NCI-H1417 (cell line): ENCODE results near the gene NHS.
A peak's percentile ranks its signal among the peaks of the same experiment; 100 is the strongest.
"Not testable (repeated sequence)": the region's sequence is repeated elsewhere in the genome, so short reads cannot be mapped to it uniquely, and the experiment has no call there.

Source experiments
- DNase-seq, 3 experiments: peaks; one replicate each; lab custom pipeline; 2025; lab: John Stamatoyannopoulos, UW

NHS gene

GRCh38 chrX:17405225-17405969 is 30.4 kb downstream of the NHS start:
- DNase-seq = no peak

GRCh38 chrX:17409566-17410290 is 34.7 kb downstream of the NHS start:
- DNase-seq = peak in 1 of 3 experiments; percentile 22

- no peak for DNase-seq
Observed at GRCh38 chrX:17410651-17411050, 35.7 kb downstream of the NHS start.

GRCh38 chrX:17411205-17411604 is 36.2 kb downstream of the NHS start:
- DNase-seq = peak in 2 of 3 experiments; percentile 24 to 59

- no peak for DNase-seq
Observed at GRCh38 chrX:17412692-17413091, 37.7 kb downstream of the NHS start.

GRCh38 chrX:17413228-17413627 is 38.2 kb downstream of the NHS start:
- no peak for DNase-seq

GRCh38 chrX:17414027-17414658 is 39.1 kb downstream of the NHS start:
- DNase-seq = no peak

- no peak for DNase-seq
Observed at GRCh38 chrX:17414839-17415238, 39.8 kb downstream of the NHS start.

GRCh38 chrX:17415242-17415810 is 40.3 kb downstream of the NHS start:
- DNase-seq = no peak

- DNase-seq = no peak
Observed at GRCh38 chrX:17417372-17417771, 42.4 kb downstream of the NHS start.

GRCh38 chrX:17425136-17425535 is 50.1 kb downstream of the NHS start:
- DNase-seq = no peak

GRCh38 chrX:17425551-17425950 is 50.6 kb downstream of the NHS start:
- no peak for DNase-seq

- DNase-seq = no peak
Observed at GRCh38 chrX:17431171-17431570, 56.2 kb downstream of the NHS start.

- no peak for DNase-seq
Observed at GRCh38 chrX:17432158-17432557, 57.2 kb downstream of the NHS start.

GRCh38 chrX:17433965-17434364 is 59.0 kb downstream of the NHS start:
- DNase-seq = no peak

GRCh38 chrX:17435476-17435875 is 60.5 kb downstream of the NHS start:
- no peak for DNase-seq

- DNase-seq = no peak
Observed at GRCh38 chrX:17438221-17438620, 63.2 kb downstream of the NHS start.

GRCh38 chrX:17440258-17440657 is 65.3 kb downstream of the NHS start:
- no peak for DNase-seq

- no peak for DNase-seq
Observed at GRCh38 chrX:17440836-17441235, 65.8 kb downstream of the NHS start.

GRCh38 chrX:17441965-17442364 is 67.0 kb downstream of the NHS start:
- DNase-seq = no peak

- DNase-seq = no peak
Observed at GRCh38 chrX:17442898-17443297, 67.9 kb downstream of the NHS start.

GRCh38 chrX:17443556-17443955 is 68.6 kb downstream of the NHS start:
- no peak for DNase-seq

GRCh38 chrX:17446269-17446668 is 71.3 kb downstream of the NHS start:
- not testable (repeated sequence) for DNase-seq
